Activated naive CD4-positive, alpha-beta T cell treated with anti-CD3 and anti-CD28 coated beads, Interleukin-2, amount 50 U/mL, for 72 hours (primary cell): ENCODE results near the gene ETV6. TPM values are rescaled to one million over a fixed set of nuclear protein-coding genes. Genes with fewer than 3 reads are reported as not detected.

Experiments
- ATAC-seq, 2 donors: fragments of 150-1000 bp; cut with Tn5 transposase; 2 replicates each; pipeline ENCODE4 v1.10.0; 2021; ENCODE audit warnings: mild to moderate bottlenecking in 2 of 2, moderate library complexity in 2 of 2
- DNase-seq, 2 donors: peaks; one replicate each; pipeline ENCODE4 v3.0.0; 2021 to 2022; ENCODE audit warnings: low spot score in 2 of 2
- H3K27ac Mint-ChIP-seq, 2 donors: one replicate each; pipeline ENCODE4 v1.8.0; 2022; ENCODE audit warnings: mild to moderate bottlenecking in 2 of 2, mixed read lengths in 2 of 2
- H3K36me3 Mint-ChIP-seq, 2 donors: one replicate each; pipeline ENCODE4 v1.8.0; 2022; ENCODE audit warnings: mixed read lengths in 2 of 2
- H3K9me3 Mint-ChIP-seq, 2 donors: one replicate each; pipeline ENCODE4 v1.8.0; 2022; ENCODE audit warnings: mixed read lengths in 2 of 2
- total RNA-seq, 2 donors: library from RNA; stranded (reverse); gene quantifications; one replicate each; pipeline ENCODE4 v1.2.3, GENCODE V29; 2022

ETV6 gene
- total RNA-seq, 2 donors from 2014 or later, result 15.2 to 80.7 TPM

DNA sequence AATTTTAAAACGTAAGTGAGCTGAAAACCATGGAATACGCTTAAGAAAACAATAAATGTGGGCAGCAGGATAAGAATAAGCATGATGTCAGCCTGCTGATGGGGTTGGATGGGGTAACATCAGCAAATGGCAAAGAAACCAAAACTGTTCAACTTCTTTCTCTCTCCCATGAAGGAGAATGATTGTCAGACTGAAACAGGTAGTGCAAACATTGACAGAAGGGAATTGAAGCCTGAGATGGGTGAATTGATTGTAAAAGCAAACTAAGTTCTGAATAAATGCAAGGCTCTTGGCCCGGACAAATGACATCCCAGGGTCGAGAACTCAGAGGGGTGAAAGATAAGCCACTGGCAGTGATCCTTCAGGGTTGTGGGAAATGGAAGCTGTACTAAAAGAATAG lies 182.6 kb downstream of the ETV6 start:
- no peak for ATAC-seq
- DNase-seq, result no peak
- Mint-ChIP-seq H3K9me3 (no peaks in the 10 kb centered on the region), H3K36me3 (peaks cover under 1 to 29% of the 10 kb centered on the region in 2 donors), H3K27ac (peak overlapping the region; percentile 23 to 76)

DNA sequence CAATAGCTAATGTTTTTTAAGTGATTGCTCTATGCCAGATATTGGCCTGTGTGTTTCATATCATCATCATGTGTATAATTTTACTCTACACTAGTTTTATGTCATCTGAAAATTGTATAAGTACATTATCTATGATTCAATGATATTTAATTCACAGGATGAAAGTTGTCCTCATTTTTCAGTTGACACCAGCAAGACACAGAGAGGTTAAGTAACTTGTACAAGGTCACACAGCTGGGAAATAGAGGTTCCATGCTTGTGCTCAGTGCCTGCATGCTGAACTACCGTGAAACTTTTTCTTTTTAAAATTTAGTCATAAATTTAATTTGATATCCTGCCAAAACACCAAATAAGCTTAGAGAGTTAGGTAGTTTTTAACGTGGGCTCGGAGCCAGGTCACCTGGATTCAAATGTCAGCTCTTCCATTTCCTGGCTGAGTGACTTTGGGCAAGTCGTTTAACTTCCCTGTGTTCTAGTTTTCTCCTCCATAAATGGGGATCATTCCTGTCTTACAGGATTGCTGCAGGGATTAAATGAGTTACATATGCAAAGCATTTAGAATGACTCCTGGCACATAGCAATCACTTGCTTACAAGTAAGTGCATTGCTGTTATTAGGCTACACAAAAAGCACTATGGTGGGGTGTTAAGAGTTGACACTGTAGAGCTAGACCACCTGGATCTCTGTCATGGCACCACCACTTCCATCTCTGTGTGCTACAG lies 183.9 kb downstream of the ETV6 start:
- H3K27ac Mint-ChIP-seq, result peak overlapping the region; percentile 3 to 90
- DNase-seq, result no peak
- peaks cover 6 to 37% of the 10 kb centered on the region in 2 donors for H3K36me3 Mint-ChIP-seq
- no peak for ATAC-seq
- no peaks in the 10 kb centered on the region for H3K9me3 Mint-ChIP-seq

DNA sequence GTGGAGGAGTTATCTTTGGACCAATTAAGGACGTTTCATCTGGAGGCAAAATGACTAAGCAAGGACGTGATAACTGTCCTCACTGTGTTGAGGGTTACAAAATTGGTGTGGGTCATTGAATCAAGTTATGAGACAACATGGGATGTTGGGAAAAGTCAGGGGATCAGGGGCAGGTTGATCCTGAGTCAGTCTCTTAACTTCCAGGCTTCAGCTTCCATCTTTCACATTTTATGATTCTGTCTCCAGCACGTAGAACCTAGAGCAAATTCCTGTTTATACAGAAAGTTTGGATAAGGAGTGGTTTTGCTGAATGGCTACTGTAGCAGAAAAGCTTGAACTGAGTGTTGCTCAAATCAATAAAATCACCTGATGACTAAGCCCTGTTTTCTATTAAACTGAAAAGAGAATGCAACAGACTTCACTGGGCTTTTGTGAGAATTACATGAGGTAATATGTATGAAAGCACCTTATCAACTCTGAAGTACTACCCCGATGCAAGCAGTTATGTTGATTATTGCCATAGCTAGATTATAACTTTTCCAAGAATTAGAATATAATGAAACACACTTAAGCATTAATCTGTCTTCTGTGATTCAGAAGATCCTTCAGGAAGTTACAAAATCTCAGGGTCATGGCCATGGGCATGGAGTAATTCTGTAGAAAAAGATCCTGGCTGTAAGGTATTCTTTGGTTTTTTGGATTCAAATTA lies 184.8 kb downstream of the ETV6 start:
- no peaks in the 10 kb centered on the region for H3K9me3 Mint-ChIP-seq
- DNase-seq (no peak), ATAC-seq (peak in 1 of 2 donors; percentile 39)
- peaks cover 15 to 46% of the 10 kb centered on the region in 2 donors for H3K36me3 Mint-ChIP-seq
- peak overlapping the region; percentile 3 to 90 for H3K27ac Mint-ChIP-seq

DNA sequence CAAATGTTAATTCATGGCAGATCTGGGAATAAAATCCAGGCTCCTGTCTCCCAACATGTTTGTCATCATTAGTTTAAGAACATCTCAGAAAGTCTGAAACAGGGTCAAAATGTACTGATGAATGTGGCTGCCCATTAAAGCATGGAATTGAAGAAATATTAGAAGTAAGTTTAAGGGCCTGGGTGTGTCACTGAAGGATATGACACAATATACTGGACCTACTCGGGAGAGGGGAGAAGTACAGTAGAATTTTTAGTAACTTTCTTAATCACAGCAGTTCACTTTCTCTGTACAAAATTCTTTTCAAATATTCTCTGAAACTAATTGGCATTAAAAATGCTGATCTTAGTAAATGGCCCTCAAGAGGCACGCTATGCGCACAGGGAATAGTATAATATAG lies 185.5 kb downstream of the ETV6 start:
- H3K27ac Mint-ChIP-seq, result peak overlapping the region; percentile 10 to 90
- ATAC-seq, result no peak
- H3K36me3 Mint-ChIP-seq, result peaks cover 17 to 53% of the 10 kb centered on the region in 2 donors
- no peak for DNase-seq
- H3K9me3 Mint-ChIP-seq, result no peaks in the 10 kb centered on the region

DNA sequence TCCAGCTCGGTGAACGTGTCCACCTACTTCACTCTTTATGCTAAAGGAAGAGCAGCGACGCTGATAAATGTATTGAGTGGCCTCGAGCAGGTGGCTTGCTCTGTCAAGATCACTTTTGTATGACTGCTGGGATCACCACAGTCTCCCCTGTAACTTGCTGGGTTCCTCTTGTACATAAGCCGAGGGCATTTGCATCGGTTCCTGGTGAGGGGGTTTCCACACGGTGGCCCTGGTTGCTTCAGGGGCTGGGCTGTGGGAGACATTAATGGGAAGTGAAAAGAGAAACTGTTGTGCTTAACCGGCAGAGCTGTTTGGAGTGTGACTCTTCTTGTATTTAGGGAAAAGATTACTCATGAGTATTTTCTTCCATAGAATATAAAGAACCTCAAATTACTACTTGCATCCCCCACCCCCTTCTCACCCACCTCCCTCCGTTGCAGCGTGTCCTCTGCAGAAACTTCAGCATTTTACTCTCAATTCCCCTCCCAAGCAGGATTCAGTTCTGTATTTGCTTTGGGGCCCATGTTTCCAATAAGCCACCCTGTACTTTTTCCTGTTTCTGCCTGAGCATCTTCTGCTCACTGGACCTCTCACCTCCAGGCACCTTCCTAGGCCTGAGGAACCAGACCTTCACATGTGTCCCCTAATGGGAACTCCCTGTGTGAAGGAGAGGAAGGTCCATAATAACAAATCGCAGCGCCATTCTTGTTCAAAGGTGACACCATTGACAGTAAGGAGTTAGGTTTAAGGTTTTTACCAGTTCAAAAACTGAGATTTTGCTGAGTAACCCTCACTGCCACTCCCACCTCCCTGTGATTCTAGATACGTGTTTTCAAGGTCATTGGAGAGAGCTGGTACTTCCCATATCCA lies 187.0 kb downstream of the ETV6 start:
- Mint-ChIP-seq H3K9me3 (peaks cover 0 to 6% of the 10 kb centered on the region in 2 donors), H3K27ac (peak overlapping the region; percentile 79 to 95), H3K36me3 (peaks cover 24 to 69% of the 10 kb centered on the region in 2 donors)
- peak; percentile 67 to 72 for DNase-seq
- ATAC-seq, result peak; percentile 89 to 92

DNA sequence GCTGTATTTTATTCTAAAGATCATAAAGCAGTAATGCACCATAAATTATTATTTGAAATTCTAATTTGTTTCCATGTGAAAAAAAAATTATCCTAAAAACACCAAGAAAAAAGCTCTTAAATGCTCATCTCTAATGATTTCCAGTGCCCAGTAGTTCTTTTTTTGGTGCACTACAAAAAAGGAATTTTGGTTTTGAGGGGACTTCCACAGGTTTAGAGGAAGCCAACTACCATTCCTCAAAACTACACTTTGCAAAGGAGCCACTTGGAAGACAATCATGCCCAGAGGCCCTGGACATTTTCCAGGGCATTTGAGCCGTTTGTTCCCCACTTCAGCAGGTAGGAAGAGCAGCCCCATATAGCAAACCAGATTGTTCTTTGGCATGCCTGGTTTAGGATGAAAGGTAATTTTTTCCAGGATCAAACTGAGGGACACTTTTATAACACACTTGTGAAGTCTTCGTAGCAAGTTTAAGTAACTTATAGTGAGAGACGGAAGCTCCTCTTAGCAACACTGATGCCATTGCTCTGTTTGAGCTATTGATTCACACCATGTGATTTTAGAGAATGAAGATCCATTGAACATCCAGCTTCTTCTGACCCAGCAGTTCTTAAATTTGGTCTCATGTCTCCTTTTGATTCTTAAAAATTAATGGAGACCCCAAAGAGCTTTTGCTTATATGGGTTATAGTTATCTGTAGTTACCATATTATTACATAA lies 187.9 kb downstream of the ETV6 start:
- ATAC-seq (no peak), DNase-seq (no peak)
- Mint-ChIP-seq H3K36me3 (peaks cover 28 to 69% of the 10 kb centered on the region in 2 donors), H3K27ac (peak overlapping the region; percentile 79 to 95), H3K9me3 (peaks cover 0 to 7% of the 10 kb centered on the region in 2 donors)

DNA sequence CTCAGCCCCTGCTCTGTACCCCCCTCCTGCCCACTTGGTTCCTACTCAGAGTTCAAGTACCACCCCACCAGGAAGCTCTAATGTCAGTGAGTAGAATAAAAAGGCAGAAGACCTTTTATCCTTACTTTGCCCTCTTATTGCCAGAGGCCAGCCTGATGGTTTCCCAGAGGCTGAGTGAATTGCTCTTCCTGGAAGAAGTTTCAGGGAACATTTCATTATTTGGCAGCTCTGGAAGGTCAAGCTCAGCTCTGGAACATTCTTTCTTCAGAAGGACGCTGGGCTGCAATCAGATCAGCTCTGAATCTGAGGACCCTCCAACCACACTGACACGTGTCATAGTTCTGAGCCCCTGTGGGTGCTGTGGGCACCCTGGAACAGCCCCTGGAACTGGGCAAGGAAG lies 188.9 kb downstream of the ETV6 start:
- DNase-seq, result no peak
- ATAC-seq, result no peak
- peak overlapping the region in 1 of 2 donors; percentile 53 for H3K27ac Mint-ChIP-seq
- H3K36me3 Mint-ChIP-seq, result peaks cover 32 to 70% of the 10 kb centered on the region in 2 donors
- H3K9me3 Mint-ChIP-seq, result peaks cover 0 to 7% of the 10 kb centered on the region in 2 donors

DNA sequence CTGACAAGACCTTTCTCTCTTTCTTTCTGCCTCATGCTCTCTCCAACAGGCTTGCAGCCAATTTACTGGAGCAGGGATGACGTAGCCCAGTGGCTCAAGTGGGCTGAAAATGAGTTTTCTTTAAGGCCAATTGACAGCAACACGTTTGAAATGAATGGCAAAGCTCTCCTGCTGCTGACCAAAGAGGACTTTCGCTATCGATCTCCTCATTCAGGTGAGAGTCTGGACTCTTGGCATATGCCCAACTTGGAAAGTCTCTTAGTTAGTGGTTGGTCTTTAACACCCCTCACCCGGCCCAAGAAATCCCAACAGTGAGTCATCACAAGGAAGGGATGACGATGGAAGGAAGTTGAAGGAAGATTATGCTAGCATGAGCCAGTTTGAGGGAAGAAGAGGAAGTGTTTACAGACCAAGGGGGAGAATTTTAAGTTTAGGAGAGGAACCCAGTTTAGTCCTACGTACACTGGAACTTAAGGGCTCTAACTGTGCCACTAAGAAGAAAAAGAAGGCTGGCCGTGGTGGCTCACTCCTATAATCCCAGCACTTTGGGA lies 189.7 kb downstream of the ETV6 start:
- Mint-ChIP-seq H3K27ac (peak overlapping the region in 1 of 2 donors; percentile 12), H3K9me3 (peaks cover 0 to 7% of the 10 kb centered on the region in 2 donors), H3K36me3 (peaks cover 32 to 73% of the 10 kb centered on the region in 2 donors)

DNA sequence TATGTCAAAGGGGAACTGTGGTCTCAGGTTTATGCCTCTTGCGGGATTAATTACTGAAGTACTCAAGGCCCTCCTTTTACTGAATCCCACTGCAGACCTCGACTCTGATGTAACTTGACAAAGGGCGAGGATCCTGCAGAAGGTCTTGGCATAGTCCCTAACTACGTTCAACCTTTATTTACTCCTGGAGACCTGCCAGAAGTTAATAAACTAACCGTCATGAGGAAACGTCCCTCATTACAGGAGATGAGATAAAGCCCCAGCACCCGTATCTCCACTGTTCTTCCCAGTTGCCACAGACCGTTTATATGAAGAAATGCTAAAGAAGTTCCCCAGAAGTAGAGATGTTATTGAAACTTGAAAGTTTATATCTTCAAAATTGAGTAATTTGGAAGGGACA lies 190.9 kb downstream of the ETV6 start:
- Mint-ChIP-seq H3K36me3 (peaks cover 32 to 79% of the 10 kb centered on the region in 2 donors), H3K27ac (no peak overlapping the region), H3K9me3 (peaks cover 0 to 7% of the 10 kb centered on the region in 2 donors)
- no peak for DNase-seq
- ATAC-seq, result no peak

More for the DNA sequence above, 189.7 kb downstream of the ETV6 start:
- ATAC-seq, result no peak
- DNase-seq, result no peak

DNA sequence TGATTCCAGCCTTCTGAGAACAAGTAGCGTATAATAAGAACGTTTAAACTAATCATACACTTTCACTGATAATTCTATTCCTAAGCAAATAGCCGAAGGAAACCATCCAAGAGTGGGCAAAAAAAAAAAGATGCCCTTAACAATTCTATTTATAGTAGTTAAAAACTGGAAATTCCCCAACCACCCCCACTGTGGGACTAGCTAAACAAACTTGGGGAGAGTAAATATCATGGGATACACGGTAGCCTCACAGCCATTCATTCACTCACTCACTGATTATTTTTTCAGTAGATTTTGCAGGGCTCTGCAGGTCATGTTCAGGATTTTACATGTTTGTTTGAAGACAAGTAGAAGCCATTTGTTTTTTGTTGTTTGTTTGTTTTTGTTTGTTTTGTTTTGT lies 197.0 kb downstream of the ETV6 start:
- DNase-seq (no peak), ATAC-seq (no peak)
- Mint-ChIP-seq H3K9me3 (peaks cover 0 to 6% of the 10 kb centered on the region in 2 donors), H3K36me3 (peaks cover 21 to 64% of the 10 kb centered on the region in 2 donors), H3K27ac (no peak overlapping the region)

DNA sequence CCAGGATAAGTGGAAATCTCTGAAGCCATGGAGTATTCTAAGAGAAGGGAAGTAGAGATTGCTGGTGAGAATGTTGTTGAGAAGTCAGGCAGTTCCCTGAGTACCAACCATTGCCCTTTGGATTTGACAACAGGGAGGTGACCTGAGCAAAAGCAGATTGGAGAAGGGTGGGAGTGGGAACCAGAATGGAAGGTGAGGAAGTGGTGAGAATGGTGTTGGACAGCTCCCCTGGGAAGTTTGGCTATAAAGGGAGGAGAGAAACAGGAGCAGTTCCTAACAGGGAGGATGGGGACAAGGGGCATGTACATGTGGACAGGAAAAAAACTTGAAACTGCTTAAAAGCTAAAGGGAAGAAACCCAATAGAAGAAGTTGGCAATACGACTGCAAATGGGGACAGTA lies 198.1 kb downstream of the ETV6 start:
- ATAC-seq (no peak), DNase-seq (no peak)
- peaks cover 15 to 64% of the 10 kb centered on the region in 2 donors for H3K36me3 Mint-ChIP-seq
- H3K27ac Mint-ChIP-seq, result peak overlapping the region; percentile 24 to 81
- peaks cover 0 to 5% of the 10 kb centered on the region in 2 donors for H3K9me3 Mint-ChIP-seq

DNA sequence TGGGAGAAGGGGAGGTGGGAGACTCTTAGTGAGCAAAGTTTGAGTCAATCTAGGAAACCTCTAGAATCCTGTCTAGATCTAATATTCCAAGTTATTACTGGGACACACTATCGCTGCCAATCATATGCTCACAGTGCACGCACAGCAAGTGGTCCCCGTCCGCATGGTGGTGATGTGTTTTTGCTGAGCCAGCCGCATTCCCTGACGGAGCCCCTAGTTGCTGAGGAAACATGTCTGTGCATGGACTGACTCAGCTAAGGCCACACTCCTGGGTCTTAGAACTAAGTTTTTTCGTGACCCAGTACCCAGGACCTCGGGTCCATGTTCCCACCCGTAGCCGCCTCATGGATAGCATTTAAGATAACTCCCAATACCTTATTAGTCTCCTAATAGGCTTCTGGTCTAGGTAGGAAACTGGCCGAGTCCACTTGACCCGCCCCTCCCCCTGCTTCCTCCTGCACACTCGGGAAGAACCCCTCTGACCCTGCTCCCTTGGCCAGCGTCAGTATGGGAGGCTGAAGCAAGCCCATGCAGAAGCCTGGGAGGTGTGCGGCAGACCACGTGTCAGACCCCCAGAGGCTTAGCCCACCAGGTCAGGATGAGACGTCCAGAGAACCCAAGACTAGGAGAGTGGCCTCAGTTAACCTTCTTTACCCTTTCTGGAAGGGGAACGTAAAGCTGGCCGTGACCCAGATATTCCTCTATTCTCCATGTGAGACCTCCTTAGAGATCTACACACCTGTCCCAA lies 200.5 kb downstream of the ETV6 start:
- Mint-ChIP-seq H3K27ac (peak overlapping the region in 1 of 2 donors; percentile 29), H3K36me3 (peaks cover 24 to 69% of the 10 kb centered on the region in 2 donors)

DNA sequence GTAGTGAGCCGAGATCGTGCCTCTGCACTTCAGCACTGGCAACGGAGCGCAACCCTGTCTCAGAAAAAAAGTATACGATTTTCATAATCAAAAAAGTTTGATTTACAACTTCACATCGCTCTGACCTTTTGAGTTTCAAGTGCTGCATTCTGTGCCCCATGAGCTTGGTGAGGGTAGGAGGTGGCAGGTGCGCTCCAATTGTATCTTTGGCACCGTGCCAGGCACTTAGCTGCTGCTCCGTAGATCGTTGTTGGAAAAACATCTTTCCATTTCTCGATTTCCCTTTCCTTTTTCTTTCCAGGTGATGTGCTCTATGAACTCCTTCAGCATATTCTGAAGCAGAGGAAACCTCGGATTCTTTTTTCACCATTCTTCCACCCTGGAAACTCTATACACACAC lies 203.7 kb downstream of the ETV6 start:
- Mint-ChIP-seq H3K27ac (peak overlapping the region in 1 of 2 donors; percentile 72), H3K36me3 (peaks cover 26 to 67% of the 10 kb centered on the region in 2 donors), H3K9me3 (peaks cover 0 to 5% of the 10 kb centered on the region in 2 donors)
- no peak for DNase-seq
- ATAC-seq, result no peak

More for the DNA sequence above, 200.5 kb downstream of the ETV6 start:
- DNase-seq, result no peak
- peaks cover 0 to 10% of the 10 kb centered on the region in 2 donors for H3K9me3 Mint-ChIP-seq
- no peak for ATAC-seq

DNA sequence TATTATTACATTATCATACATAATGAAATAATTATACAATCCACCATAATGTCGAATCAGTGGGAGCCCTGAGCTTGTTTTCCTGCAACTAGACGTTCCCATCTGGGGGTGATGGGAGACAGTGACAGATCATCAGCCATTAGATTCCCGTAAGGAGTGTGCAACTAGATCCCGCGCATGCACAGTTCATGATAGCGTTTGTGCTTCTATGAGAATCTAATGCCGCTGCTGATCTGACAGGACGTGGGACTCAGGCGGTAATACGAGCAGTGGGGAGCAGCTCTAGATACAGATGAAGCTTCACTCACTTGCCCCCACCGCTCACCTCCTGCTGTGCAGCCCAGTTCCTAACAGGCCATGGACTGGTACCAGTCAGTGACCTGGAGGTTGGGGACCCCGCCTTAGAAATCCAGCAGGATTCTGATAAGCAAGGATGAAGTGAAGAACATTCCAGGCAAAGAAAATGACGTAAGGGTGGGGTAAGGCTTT lies 204.6 kb downstream of the ETV6 start:
- no peak for ATAC-seq
- H3K36me3 Mint-ChIP-seq, result peaks cover 26 to 71% of the 10 kb centered on the region in 2 donors
- no peak for DNase-seq
- no peak overlapping the region for H3K27ac Mint-ChIP-seq
- peaks cover 0 to 5% of the 10 kb centered on the region in 2 donors for H3K9me3 Mint-ChIP-seq

DNA sequence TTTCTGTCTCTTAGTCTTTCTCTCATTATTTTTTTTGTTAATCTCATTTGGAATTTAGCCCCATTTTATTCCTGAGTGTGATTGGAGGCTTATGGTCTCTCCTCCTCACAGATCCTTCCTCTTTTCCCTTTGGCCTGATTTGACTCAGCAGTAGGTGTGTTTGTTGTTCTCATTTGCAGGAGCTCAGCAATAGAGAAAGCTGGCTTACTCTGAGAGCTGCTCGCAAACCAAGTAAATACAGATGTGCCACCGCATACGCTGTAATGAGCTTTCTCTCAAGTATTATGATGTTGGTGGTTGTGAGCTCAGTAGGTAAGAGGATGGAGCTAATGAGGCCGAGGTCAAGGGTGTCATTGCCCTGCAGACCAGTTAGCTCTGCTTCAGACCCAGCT lies 206.5 kb downstream of the ETV6 start:
- peak overlapping the region in 1 of 2 donors; percentile 93 for H3K27ac Mint-ChIP-seq
- ATAC-seq (no peak), DNase-seq (no peak)
- peaks cover 0 to 5% of the 10 kb centered on the region in 2 donors for H3K9me3 Mint-ChIP-seq
- H3K36me3 Mint-ChIP-seq, result peaks cover 36 to 90% of the 10 kb centered on the region in 2 donors
